HepG2 (cell line): ENCODE results near the gene FAM110A. TPM values are rescaled to one million over a fixed set of nuclear protein-coding genes. Genes with fewer than 3 reads are reported as not detected.

Source experiments
- ATAC-seq: fragments of 200-7000 bp; cut with Tn5 transposase; 3 replicates; pipeline ENCODE4 v1.9.1; 2020; ENCODE audit warnings: mild to moderate bottlenecking, moderate library complexity
- BruUV-seq: library from RNA; stranded (reverse); fragments of 400-500 nt; replicated peaks from 2 replicates; lab custom pipeline; 2021; lab: Mats Ljungman, UMichigan
- CTCF ChIA-PET: fragments of 300-600 bp; formaldehyde crosslinking; extraction: SDS; loops from one replicate; lab custom pipeline; 2021; ENCODE audit warnings: low total read pairs, inconsistent platforms, low intra/inter-chr PET ratio; lab: Yijun Ruan, JAX
- POLR2A ChIA-PET: fragments of 350-600 bp; sonication (Branson Sonifier 250); formaldehyde crosslinking; loops from one replicate; lab custom pipeline; 2020; ENCODE audit warnings: antibody characterized with exemption, inconsistent platforms; lab: Yijun Ruan, JAX
- DNase-seq: peaks from one replicate; pipeline ENCODE4 v3.0.0-alpha.2; 2015; ENCODE audit warnings: low spot score
- FAIRE-seq: peaks from 3 replicates; lab custom pipeline; 2011; peaks lifted over from hg19 to GRCh38; lab: Jason Lieb, UNC
- H2AFZ ChIP-seq: one replicate; pipeline ENCODE4 v1.6.1; 2011; ENCODE audit warnings: low read length, inconsistent platforms
- H3K27ac ChIP-seq: fragments of 300-600 bp; 3 replicates; pipeline ENCODE4 v1.8.0; 2011; ENCODE audit warnings: mixed run types, mild to moderate bottlenecking, mixed read lengths, low read length, inconsistent platforms; ENCODE audit not compliant: insufficient read depth; ENCODE audit errors: extremely low read length
- H3K27me3 ChIP-seq, 2 experiments: fragments of 200-600 bp in 1 of 2; 2 replicates in 1 of 2; 3 replicates in 1 of 2; pipeline versions ENCODE4 v1.6.0 to v1.8.0; 2011; ENCODE audit warnings: low read length in 2 of 2, mild to moderate bottlenecking in 2 of 2, moderate library complexity in 2 of 2, inconsistent platforms in 1 of 2; ENCODE audit not compliant: insufficient read depth in 2 of 2, control insufficient read depth in 1 of 2
- H3K36me3 ChIP-seq, 2 experiments: fragments of 200-600 bp in 1 of 2; replicated peaks in 1 of 2; 2 replicates in 1 of 2; 3 replicates in 1 of 2; pipeline versions ENCODE4 v1.5.1 to v1.8.0; 2011; ENCODE audit warnings: low read length in 2 of 2, inconsistent platforms in 1 of 2; ENCODE audit not compliant: insufficient read depth in 2 of 2, control insufficient read depth in 1 of 2
- H3K4me1 ChIP-seq: 2 replicates; pipeline ENCODE4 v1.5.1; 2012; ENCODE audit warnings: low read length, inconsistent platforms; ENCODE audit not compliant: insufficient read depth
- H3K4me2 ChIP-seq: 2 replicates; pipeline ENCODE4 v1.6.0; 2011; ENCODE audit warnings: low read depth, low read length, inconsistent platforms
- H3K4me3 ChIP-seq, 3 experiments: fragments of 200-600 bp in 1 of 3; sonication (generic), shearing (Covaris generic) in 1 of 3; replicated peaks in 1 of 3; 2 replicates each; pipeline ENCODE4 v1.5.1; 2011 to 2016; ENCODE audit warnings: low read length in 3 of 3, inconsistent platforms in 2 of 3, low read depth in 2 of 3, mild to moderate bottlenecking in 2 of 3, control low read depth in 1 of 3, mixed read lengths in 1 of 3; ENCODE audit not compliant: insufficient read depth in 1 of 3
- H3K79me2 ChIP-seq: one replicate; pipeline ENCODE4 v1.6.1; 2011; ENCODE audit warnings: low read length, inconsistent platforms; ENCODE audit not compliant: insufficient read depth
- H3K9ac ChIP-seq: 2 replicates; pipeline ENCODE4 v1.6.0; 2011; ENCODE audit warnings: mild to moderate bottlenecking, low read depth, low read length, inconsistent platforms; ENCODE audit not compliant: insufficient read depth
- H3K9me3 ChIP-seq: 2 replicates; pipeline ENCODE4 v1.5.1; 2012; ENCODE audit warnings: mild to moderate bottlenecking, low read length
- H4K20me1 ChIP-seq: 2 replicates; pipeline ENCODE4 v1.6.0; 2011; ENCODE audit warnings: inconsistent platforms, mild to moderate bottlenecking, low read length, moderate library complexity; ENCODE audit not compliant: insufficient read depth
- ARHGAP35 ChIP-seq: sonication (generic); formaldehyde crosslinking; IDR thresholded peaks from 2 replicates; pipeline ENCODE4 v1.9.0; 2022; ENCODE audit warnings: mild to moderate bottlenecking, inconsistent platforms, moderate library complexity, missing genetic modification reagents, borderline replicate concordance
- HCFC1 ChIP-seq: fragments of 150-350 bp; IDR thresholded peaks from 2 replicates; pipeline ENCODE4 v1.6.1; 2014; ENCODE audit warnings: low read depth, low read length
- HNRNPK ChIP-seq: fragments of 200-400 bp; formaldehyde crosslinking; IDR thresholded peaks from 2 replicates; pipeline ENCODE4 v1.6.1; 2018; ENCODE audit warnings: low read length, low read depth, moderate library complexity, mild to moderate bottlenecking; ENCODE audit not compliant: poor library complexity, severe bottlenecking
- JARID2 ChIP-seq: sonication (generic); formaldehyde crosslinking; IDR thresholded peaks from 2 replicates; pipeline ENCODE4 v1.8.1; 2023; ENCODE audit warnings: missing genetic modification reagents, inconsistent platforms; ENCODE audit not compliant: insufficient replicate concordance
- KLF11 ChIP-seq: IDR thresholded peaks from 2 replicates; pipeline ENCODE4 v1.6.1; 2016; ENCODE audit warnings: missing compliant biosample characterization
- KLF12 ChIP-seq: sonication (generic); formaldehyde crosslinking; IDR thresholded peaks from 2 replicates; pipeline ENCODE4 v1.4.0; 2020; ENCODE audit warnings: missing genetic modification reagents, borderline replicate concordance
- MLX ChIP-seq: IDR thresholded peaks from 2 replicates; pipeline ENCODE4 v1.6.1; 2016
- NCOA5 ChIP-seq: sonication (generic); formaldehyde crosslinking; IDR thresholded peaks from 2 replicates; pipeline ENCODE4 v1.4.0; 2020; ENCODE audit warnings: missing genetic modification reagents
- SMAD3 ChIP-seq: sonication (generic); formaldehyde crosslinking; IDR thresholded peaks from 2 replicates; pipeline ENCODE4 v1.4.0; 2020; ENCODE audit warnings: missing genetic modification reagents
- TFDP1 ChIP-seq: IDR thresholded peaks from 2 replicates; pipeline ENCODE4 v1.6.1; 2016; ENCODE audit warnings: missing compliant biosample characterization, missing genetic modification reagents, borderline replicate concordance
- ZNF276 ChIP-seq: sonication (generic); formaldehyde crosslinking; IDR thresholded peaks from 2 replicates; pipeline ENCODE4 v1.4.0; 2020; ENCODE audit warnings: mild to moderate bottlenecking, low read depth, missing genetic modification reagents
- ZNF282 ChIP-seq: fragments of 450-650 bp; IDR thresholded peaks from 2 replicates; pipeline ENCODE4 v1.6.1; 2018; ENCODE audit not compliant: partially characterized antibody
- ZNF496 ChIP-seq: sonication (generic); formaldehyde crosslinking; IDR thresholded peaks from 2 replicates; pipeline ENCODE4 v1.8.1; 2023; ENCODE audit warnings: mild to moderate bottlenecking, moderate library complexity, missing genetic modification reagents; ENCODE audit not compliant: insufficient replicate concordance
- ZNF775 ChIP-seq: sonication (generic); formaldehyde crosslinking; IDR thresholded peaks from 2 replicates; pipeline ENCODE4 v1.4.0; 2020; ENCODE audit warnings: missing genetic modification reagents, mild to moderate bottlenecking, moderate library complexity, borderline replicate concordance
- WGBS: methylation state at CpG from one replicate; pipeline ENCODE4 v1.1.6; 2017; ENCODE audit warnings: low lambda C conversion rate; 5-methylcytosine and 5-hydroxymethylcytosine counted together
- in situ Hi-C: cut with HindIII; loops from 2 replicates; pipeline ENCODE4 v1.10.0; 2017; ENCODE audit warnings: low pct_unique_long_range_greater_than_20kb; ENCODE audit not compliant: extremely low pct_ligation_motif_present
- intact Hi-C: fragments of 100-400 bp; cut with micrococcal nuclease; formaldehyde crosslinking; loops from one replicate; pipeline ENCODE4 v1.10.0; 2022; ENCODE audit not compliant: unreplicated experiment
- polyA plus RNA-seq, 8 experiments: library from polyadenylated mRNA; depleted of rRNA in 3 of 8; stranded (reverse) in 7 of 8; unstranded in 1 of 8; fragments of >200 nt; fragmentation: Illumina TruSeq in 4 of 8; extraction: Trizol in 4 of 8; gene quantifications; 2 replicates each; pipeline versions ENCODE4 v1.2.1 to v1.2.3, GENCODE V29; 2011 to 2016; ENCODE audit warnings: low read depth in 4 of 8, missing spikeins in 1 of 8, mixed read lengths in 1 of 8; ENCODE audit not compliant: insufficient read depth in 1 of 8
- total RNA-seq, 5 experiments: library from RNA; depleted of rRNA; stranded (reverse); fragments of >200 nt; fragmentation: Illumina TruSeq; extraction: Trizol; gene quantifications; 2 replicates each; pipeline ENCODE4 v1.2.3, GENCODE V29; 2016; ENCODE audit warnings: low read depth in 1 of 5
- TF ChIP-seq, protein P1 (sequence below): conservative IDR thresholded peaks from 2 replicates; pipeline ENCODE4 v1.6.1; 2018; ENCODE audit warnings: missing genetic modification reagents

FAM110A gene
- total and polyA plus RNA-seq, 2 of the 13 experiments (the other 11 are each of a cell fraction or from before 2014, with no cell fraction given) = 1.9 TPM

DNA sequence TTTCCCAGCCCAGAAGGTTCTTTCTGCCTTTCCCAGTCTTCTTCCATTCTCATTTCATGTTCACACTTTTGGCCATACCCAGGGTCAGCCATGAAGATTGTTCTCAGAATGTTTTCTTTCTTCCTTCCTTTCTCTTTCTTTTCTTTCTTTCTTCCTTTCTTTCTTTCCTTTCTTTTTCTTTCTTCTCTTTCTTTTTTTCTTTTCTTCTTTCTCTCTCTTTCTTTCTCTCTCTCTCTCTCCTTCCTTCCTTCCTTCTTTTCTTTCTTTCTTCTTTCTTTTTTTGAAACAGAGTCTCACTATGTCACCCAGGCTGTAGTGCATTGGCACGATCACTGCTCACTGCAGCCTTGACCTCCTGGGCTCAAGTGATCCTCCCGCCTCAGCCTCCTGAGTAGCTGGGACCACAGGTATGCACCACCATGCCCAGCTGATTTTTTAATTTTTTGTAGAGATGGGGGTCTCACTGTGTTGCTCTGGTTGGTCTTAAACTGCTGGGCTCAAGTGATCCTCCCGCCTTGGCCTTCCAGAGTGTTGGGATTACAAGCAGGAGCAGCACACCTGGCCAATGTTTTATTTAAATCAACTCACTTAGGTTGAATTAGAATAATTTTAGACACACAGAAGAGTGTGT, 13.1 kb upstream of the FAM110A start:
- Histone ChIP-seq H3K4me3 (no peak overlapping the region), H4K20me1 (peaks cover 3% of the 10 kb centered on the region; the same call in 1 of the 2 replicates), H3K27me3 (no peaks in the 10 kb centered on the region; a peak in 1 of 5 replicates), H3K9ac (no peak overlapping the region), H3K9me3 (no peaks in the 10 kb centered on the region), H3K36me3 (no peaks in the 10 kb centered on the region), H3K79me2 (no peaks in the 10 kb centered on the region), H3K27ac (no peak overlapping the region), H3K4me1 (no peaks in the 10 kb centered on the region), H3K4me2 (no peak overlapping the region), H2AFZ (no peak overlapping the region)
- no peak for DNase-seq
- ChIA-PET CTCF (interaction anchor here (10.9 kb wide), 1 partner anchor 136 kb away, joined by 185 read pairs; no protein-coding TSS in a partner anchor), POLR2A (no interaction called here)
- ATAC-seq = no peak
- no peak for FAIRE-seq
- intact Hi-C loops = no loop called here
- no peak for TF ChIP-seq ZNF775 (CRISPR knock-in tag)
- TF ChIP-seq ARHGAP35 (CRISPR knock-in tag) = no peak
- no peak for TF ChIP-seq ZNF282
- TF ChIP-seq ZNF496 = no peak
- TF ChIP-seq, protein P1, sequence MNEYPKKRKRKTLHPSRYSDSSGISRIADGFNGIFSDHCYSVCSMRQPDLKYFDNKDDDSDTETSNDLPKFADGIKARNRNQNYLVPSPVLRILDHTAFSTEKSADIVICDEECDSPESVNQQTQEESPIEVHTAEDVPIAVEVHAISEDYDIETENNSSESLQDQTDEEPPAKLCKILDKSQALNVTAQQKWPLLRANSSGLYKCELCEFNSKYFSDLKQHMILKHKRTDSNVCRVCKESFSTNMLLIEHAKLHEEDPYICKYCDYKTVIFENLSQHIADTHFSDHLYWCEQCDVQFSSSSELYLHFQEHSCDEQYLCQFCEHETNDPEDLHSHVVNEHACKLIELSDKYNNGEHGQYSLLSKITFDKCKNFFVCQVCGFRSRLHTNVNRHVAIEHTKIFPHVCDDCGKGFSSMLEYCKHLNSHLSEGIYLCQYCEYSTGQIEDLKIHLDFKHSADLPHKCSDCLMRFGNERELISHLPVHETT = no peak
- TF ChIP-seq KLF12 (CRISPR knock-in tag) = no peak
- TF ChIP-seq KLF11 (CRISPR knock-in tag) = no peak
- no peak for TF ChIP-seq HNRNPK
- TF ChIP-seq ZNF276 = no peak
- TF ChIP-seq JARID2 = no peak
- no peak for TF ChIP-seq TFDP1 (CRISPR knock-in tag)
- TF ChIP-seq NCOA5 (CRISPR knock-in tag) = no peak
- TF ChIP-seq HCFC1 = no peak
- no peak for TF ChIP-seq SMAD3 (CRISPR knock-in tag)
- TF ChIP-seq MLX (CRISPR knock-in tag) = no peak
- BruUV-seq = no TSS peak
- WGBS = 13% methylated on average over 3 of the region's 3 CpGs
- in situ Hi-C loops = no loop called here
